Thoracic aorta (tissue), 2 donors: ENCODE measurements around the gene MRGPRF. TPM values are rescaled to one million over a fixed set of nuclear protein-coding genes. Genes with fewer than 3 reads are reported as not detected.

Experiments
- ATAC-seq: fragments of 150-250 bp; one replicate; pipeline ENCODE4 v1.8.0; 2017; ENCODE audit warnings: low read depth; ENCODE audit not compliant: insufficient number of reproducible peaks, low FRiP score
- DNase-seq: peaks from one replicate; pipeline ENCODE4 v3.0.0-alpha.2; 2020; ENCODE audit warnings: low spot score
- H3K27ac ChIP-seq, 2 donors: fragments of 200-600 bp; sonication (generic); 1 replicate in 1 of 2; 2 replicates in 1 of 2; pipeline ENCODE4 v1.5.1; 2016; ENCODE audit warnings: mild to moderate bottlenecking in 2 of 2, moderate library complexity in 2 of 2
- H3K27me3 ChIP-seq: fragments of 200-600 bp; sonication (generic); replicated peaks from 2 replicates; pipeline ENCODE4 v1.6.0; 2016; ENCODE audit warnings: mild to moderate bottlenecking; ENCODE audit not compliant: insufficient read depth
- H3K36me3 ChIP-seq: fragments of 200-600 bp; sonication (generic); one replicate; pipeline ENCODE4 v1.5.1; 2016
- H3K4me1 ChIP-seq, 2 donors: fragments of 200-600 bp; sonication (generic); 1 replicate in 1 of 2; 2 replicates in 1 of 2; pipeline versions ENCODE4 v1.5.1 to v1.6.0; 2016; ENCODE audit warnings: low read depth in 2 of 2, mild to moderate bottlenecking in 1 of 2; ENCODE audit not compliant: control insufficient read depth in 1 of 2
- H3K4me3 ChIP-seq: fragments of 200-600 bp; sonication (generic); 2 replicates; pipeline ENCODE4 v1.5.1; 2016; ENCODE audit warnings: mild to moderate bottlenecking
- H3K9me3 ChIP-seq: fragments of 200-600 bp; sonication (generic); 2 replicates; pipeline ENCODE4 v1.5.1; 2016
- total RNA-seq, 2 donors: library from RNA; depleted of rRNA; stranded (reverse); fragments of >200 nt; gene quantifications; one replicate each; pipeline versions ENCODE4 v1.1.0 to v1.2.3, GENCODE V29; 2016
- TF ChIP-seq, protein P1 (sequence below): fragments of 200-600 bp; sonication (generic); IDR thresholded peaks from one replicate; pipeline ENCODE4 v1.5.1; 2019; ENCODE audit warnings: antibody characterized with exemption

The MRGPRF gene
- total RNA-seq, 2 donors from 2014 or later: 67.5 to 171 TPM

DNA sequence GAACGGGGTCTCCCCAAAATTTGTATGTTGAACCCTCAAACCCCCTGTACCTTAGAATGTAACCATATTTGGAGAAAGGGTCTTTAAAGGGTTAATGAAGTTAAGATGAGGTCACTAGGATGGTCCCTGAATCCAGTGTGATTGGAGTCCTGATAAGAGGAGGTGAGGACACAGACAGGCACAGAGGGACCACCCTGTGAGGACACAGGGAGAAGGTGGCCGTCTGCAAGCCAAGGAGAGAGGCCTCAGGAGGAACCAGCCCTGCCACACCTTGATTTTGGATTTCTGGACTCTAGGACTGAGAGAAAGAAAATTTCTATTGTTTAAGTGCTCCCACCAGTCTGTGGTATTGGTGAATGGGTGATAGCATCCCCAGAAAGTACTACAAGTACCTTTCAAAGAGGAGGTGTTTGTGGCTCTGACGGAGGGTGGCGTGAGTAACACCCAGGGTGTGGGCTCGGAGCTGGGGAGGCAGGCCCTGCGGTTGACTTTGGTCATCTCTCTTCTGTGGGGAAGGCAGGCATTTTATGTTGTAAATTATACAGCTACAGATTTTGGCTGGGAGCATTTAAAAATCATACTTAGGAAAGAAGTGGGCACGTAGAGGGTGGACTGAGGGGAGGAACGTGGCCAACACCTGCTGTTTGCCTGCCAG lies 13.8 kb downstream of the MRGPRF start:
- peak overlapping the region; percentile 87 to 93 for H3K27ac ChIP-seq

DNA sequence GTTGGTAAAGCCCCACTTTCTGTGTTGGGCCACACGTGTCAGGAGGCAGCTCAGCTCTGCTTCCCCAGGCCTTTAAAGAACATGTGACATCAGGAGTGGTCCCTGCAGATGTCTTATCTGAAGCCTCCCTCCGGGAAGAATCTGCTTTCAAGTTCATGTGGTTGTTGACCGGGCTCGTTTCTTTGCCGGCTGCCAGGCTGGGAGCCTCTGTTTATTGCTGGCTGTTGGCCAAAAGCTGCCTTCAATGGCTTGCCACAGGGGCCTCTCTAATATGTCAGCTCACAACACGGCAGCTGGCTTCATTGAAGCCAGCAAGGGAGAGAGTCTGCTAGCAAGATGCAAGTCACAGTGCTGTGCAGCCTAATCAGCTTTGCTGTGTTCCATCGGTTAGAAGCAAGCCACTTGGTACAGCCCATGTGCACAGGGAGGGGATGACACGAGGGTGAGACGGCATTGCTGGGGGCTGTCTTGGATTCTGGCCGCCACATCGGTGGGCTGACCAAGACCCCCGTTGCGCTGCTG lies 14.6 kb downstream of the MRGPRF start:
- ATAC-seq (no peak), DNase-seq (no peak)
- H3K9me3 ChIP-seq: no peaks in the 10 kb centered on the region
- H3K4me3 ChIP-seq: no peak overlapping the region
- peaks cover 7% of the 10 kb centered on the region for H3K36me3 ChIP-seq
- H3K4me1 ChIP-seq: peaks cover 40 to 55% of the 10 kb centered on the region in 2 donors
- H3K27ac ChIP-seq: peak overlapping the region; percentile 87 to 93
- no peaks in the 10 kb centered on the region for H3K27me3 ChIP-seq
- TF ChIP-seq, protein P1, sequence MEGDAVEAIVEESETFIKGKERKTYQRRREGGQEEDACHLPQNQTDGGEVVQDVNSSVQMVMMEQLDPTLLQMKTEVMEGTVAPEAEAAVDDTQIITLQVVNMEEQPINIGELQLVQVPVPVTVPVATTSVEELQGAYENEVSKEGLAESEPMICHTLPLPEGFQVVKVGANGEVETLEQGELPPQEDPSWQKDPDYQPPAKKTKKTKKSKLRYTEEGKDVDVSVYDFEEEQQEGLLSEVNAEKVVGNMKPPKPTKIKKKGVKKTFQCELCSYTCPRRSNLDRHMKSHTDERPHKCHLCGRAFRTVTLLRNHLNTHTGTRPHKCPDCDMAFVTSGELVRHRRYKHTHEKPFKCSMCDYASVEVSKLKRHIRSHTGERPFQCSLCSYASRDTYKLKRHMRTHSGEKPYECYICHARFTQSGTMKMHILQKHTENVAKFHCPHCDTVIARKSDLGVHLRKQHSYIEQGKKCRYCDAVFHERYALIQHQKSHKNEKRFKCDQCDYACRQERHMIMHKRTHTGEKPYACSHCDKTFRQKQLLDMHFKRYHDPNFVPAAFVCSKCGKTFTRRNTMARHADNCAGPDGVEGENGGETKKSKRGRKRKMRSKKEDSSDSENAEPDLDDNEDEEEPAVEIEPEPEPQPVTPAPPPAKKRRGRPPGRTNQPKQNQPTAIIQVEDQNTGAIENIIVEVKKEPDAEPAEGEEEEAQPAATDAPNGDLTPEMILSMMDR: no peak

More for the DNA sequence above, 13.8 kb downstream of the MRGPRF start:
- Histone ChIP-seq H3K4me1 (peaks cover 40 to 62% of the 10 kb centered on the region in 2 donors), H3K36me3 (peaks cover 15% of the 10 kb centered on the region), H3K27me3 (no peaks in the 10 kb centered on the region), H3K4me3 (no peak overlapping the region), H3K9me3 (no peaks in the 10 kb centered on the region)
- ATAC-seq (no peak), DNase-seq (no peak)
- TF ChIP-seq, protein P1: no peak

DNA sequence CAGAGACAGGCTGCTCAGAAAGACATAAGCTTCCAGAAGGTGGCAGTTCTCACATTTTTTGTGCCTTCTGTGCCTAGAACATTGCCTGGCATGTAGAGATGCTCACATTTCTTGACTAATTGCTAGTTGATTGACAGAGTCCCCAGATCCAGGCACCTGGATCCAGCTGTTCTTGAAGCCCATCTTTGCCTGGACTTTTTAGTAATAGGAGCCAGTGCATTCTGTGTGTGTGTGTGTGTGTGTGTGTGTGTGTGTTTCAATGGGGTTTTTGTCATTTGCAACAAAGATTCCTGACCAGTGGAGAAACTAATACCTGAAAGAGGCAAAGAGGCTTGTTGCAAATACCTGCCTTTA lies 15.1 kb downstream of the MRGPRF start:
- H3K4me1 ChIP-seq: peaks cover 38 to 50% of the 10 kb centered on the region in 2 donors
- no peaks in the 10 kb centered on the region for H3K27me3 ChIP-seq
- no peak overlapping the region for H3K27ac ChIP-seq
- no peaks in the 10 kb centered on the region for H3K9me3 ChIP-seq
- no peak overlapping the region for H3K4me3 ChIP-seq
- H3K36me3 ChIP-seq: peaks cover 3% of the 10 kb centered on the region
- ATAC-seq (no peak), DNase-seq (no peak)
- TF ChIP-seq, protein P1: no peak

DNA sequence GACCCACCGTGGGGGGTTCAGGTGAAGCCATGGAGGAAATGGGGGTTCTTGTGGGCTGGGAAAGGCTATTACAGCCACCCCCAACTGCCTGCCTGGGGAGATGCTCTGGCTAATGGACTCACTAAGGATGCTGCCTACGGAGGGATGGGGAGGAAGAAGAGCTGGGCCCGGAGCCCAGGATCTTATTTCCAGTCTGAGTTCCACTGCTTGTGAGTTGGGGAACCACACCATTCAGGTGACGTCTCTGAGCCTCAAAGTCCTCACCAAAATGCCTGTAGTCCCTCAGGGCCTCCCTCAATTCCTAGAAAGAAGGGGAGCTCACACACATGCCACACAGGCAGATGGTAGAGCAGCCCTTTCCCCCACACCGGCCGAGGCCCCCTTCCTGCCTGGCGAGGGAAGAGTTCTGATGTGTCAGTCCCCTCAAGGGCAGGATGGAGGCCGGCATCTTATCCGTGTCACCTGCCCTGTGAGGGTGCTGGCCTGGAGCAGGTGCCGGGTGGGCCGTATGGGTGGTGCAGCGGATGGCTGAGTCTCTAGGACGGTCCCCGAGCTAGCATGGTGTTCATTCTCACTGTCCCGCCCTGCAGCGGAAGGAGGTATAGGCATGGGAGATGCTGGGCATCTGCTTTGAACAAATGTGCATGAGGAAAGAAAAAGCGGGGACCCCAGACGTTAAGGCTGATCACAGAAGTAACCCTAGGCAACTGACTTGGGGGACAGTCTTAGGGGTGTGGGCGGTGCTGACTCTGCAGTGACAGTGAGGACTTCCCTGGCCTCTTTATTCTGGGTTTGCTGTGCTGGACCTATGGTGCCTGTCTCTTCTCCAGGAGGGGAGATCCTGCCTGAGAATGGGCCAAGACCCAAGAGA lies 15.7 kb downstream of the MRGPRF start:
- H3K27ac ChIP-seq: no peak overlapping the region
- H3K36me3 ChIP-seq: no peaks in the 10 kb centered on the region
- ATAC-seq (no peak), DNase-seq (no peak)
- peaks cover 32 to 44% of the 10 kb centered on the region in 2 donors for H3K4me1 ChIP-seq
- TF ChIP-seq, protein P1: no peak
- H3K9me3 ChIP-seq: no peaks in the 10 kb centered on the region
- H3K27me3 ChIP-seq: no peaks in the 10 kb centered on the region
- no peak overlapping the region for H3K4me3 ChIP-seq

DNA sequence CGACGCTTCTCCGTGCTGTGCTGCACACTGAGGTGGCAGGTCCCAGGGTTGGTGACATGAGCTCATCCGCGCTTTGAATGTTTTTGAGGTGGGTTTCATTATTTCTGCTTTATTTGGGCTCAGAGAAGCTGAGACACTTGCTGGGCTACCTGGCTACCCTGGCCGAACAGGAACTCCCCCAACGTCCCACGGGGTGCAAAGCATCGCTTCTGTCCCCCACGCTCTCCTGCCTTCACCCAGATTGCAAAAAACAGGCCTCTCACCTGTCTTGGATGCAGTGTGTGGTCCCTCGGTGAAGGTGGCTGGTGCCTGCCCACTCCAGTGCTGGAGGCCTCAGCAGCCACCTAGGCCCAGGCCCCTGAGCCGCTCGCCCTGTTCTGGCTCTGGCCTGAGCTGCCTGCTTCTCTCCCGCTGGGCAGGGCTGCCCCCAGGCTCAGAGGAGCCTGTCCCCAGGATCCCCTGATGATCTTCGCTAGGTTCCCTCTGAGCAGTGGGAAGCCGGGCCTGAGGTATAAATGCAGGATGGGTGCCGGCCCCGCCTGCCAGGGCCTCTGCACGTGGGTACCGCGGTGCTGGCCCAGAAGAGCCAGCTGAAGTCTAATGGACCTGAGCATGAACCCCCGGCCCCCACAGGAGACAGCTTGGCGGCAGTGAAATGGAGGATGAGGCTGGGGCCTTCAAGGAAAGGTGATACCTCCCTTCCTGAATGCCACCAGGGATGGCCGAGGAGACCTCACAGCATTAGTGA lies 16.5 kb downstream of the MRGPRF start:
- no peak for ATAC-seq
- Histone ChIP-seq H3K27me3 (no peaks in the 10 kb centered on the region), H3K27ac (no peak overlapping the region), H3K9me3 (no peaks in the 10 kb centered on the region), H3K4me3 (no peak overlapping the region), H3K4me1 (peaks cover 24 to 36% of the 10 kb centered on the region in 2 donors), H3K36me3 (no peaks in the 10 kb centered on the region)
- DNase-seq: no peak
- TF ChIP-seq, protein P1: no peak
